Smooth muscle cell (in vitro differentiated cells): Measurements from ENCODE around the gene LAMA2. TPM values are rescaled to one million over a fixed set of nuclear protein-coding genes. Genes with fewer than 3 reads are reported as not detected.

Experiments
- DNase-seq: peaks from one replicate; lab custom pipeline; 2025; ENCODE audit not compliant: unreplicated experiment; lab: John Stamatoyannopoulos, UW
- H2AFZ ChIP-seq: fragments of 200-600 bp; sonication (generic); 2 replicates; pipeline ENCODE4 v1.6.0; 2016; ENCODE audit warnings: antibody characterized with exemption, low read depth, mild to moderate bottlenecking
- H3F3A ChIP-seq: fragments of 200-600 bp; sonication (generic); 2 replicates; pipeline ENCODE4 v1.6.0; 2017; ENCODE audit warnings: antibody characterized with exemption, low read depth
- H3K27ac ChIP-seq: fragments of 200-600 bp; sonication (generic); 2 replicates; pipeline ENCODE4 v1.5.1; 2016; ENCODE audit warnings: low read depth, mild to moderate bottlenecking
- H3K27me3 ChIP-seq: fragments of 200-600 bp; sonication (generic); 2 replicates; pipeline ENCODE4 v1.6.1; 2016; ENCODE audit warnings: low read depth, mild to moderate bottlenecking
- H3K36me3 ChIP-seq: fragments of 200-600 bp; sonication (generic); 2 replicates; pipeline ENCODE4 v1.5.1; 2016; ENCODE audit warnings: low read depth
- H3K4me1 ChIP-seq: fragments of 200-600 bp; sonication (generic); 2 replicates; pipeline ENCODE4 v1.5.1; 2016; ENCODE audit warnings: low read depth
- H3K4me2 ChIP-seq: fragments of 200-600 bp; sonication (generic); 2 replicates; pipeline ENCODE4 v1.6.0; 2016; ENCODE audit warnings: mild to moderate bottlenecking
- H3K4me3 ChIP-seq: fragments of 200-600 bp; sonication (generic); 2 replicates; pipeline ENCODE4 v1.5.1; 2016; ENCODE audit warnings: mild to moderate bottlenecking
- H3K79me2 ChIP-seq: fragments of 200-600 bp; sonication (generic); 2 replicates; pipeline ENCODE4 v1.6.0; 2016; ENCODE audit warnings: low read depth, mild to moderate bottlenecking
- H3K9ac ChIP-seq: fragments of 200-600 bp; sonication (generic); 2 replicates; pipeline ENCODE4 v1.6.0; 2016; ENCODE audit warnings: low read depth
- H3K9me3 ChIP-seq: fragments of 200-600 bp; sonication (generic); replicated peaks from 2 replicates; pipeline ENCODE4 v1.5.1; 2016; ENCODE audit warnings: low read depth
- H4K20me1 ChIP-seq: fragments of 200-600 bp; sonication (generic); 2 replicates; pipeline ENCODE4 v1.6.0; 2016; ENCODE audit warnings: low read depth
- WGBS: methylation state at CpG from one replicate; pipeline ENCODE4 v1.1.7; 2016; ENCODE audit warnings: low lambda C conversion rate; 5-methylcytosine and 5-hydroxymethylcytosine counted together
- polyA plus RNA-seq: library from polyadenylated mRNA; unstranded; fragments of >200 nt; fragmentation: Nextera tagmentation; extraction: Ambion mirVana; gene quantifications from 2 replicates; pipeline ENCODE4 v1.2.1, GENCODE V29; 2016
- total RNA-seq: library from RNA; depleted of rRNA; stranded (reverse); fragments of >200 nt; gene quantifications from 2 replicates; pipeline ENCODE4 v1.2.3, GENCODE V29; 2014
- TF ChIP-seq, protein P1 (sequence below): fragments of 200-600 bp; sonication (generic); IDR thresholded peaks from 2 replicates; pipeline ENCODE4 v1.5.1; 2017; ENCODE audit warnings: borderline replicate concordance, mild to moderate bottlenecking, antibody characterized with exemption; ENCODE audit not compliant: insufficient read depth, poor library complexity, severe bottlenecking

Gene LAMA2
- total and polyA plus RNA-seq, 2 experiments from 2014 or later = 21.7 to 92.9 TPM

DNA sequence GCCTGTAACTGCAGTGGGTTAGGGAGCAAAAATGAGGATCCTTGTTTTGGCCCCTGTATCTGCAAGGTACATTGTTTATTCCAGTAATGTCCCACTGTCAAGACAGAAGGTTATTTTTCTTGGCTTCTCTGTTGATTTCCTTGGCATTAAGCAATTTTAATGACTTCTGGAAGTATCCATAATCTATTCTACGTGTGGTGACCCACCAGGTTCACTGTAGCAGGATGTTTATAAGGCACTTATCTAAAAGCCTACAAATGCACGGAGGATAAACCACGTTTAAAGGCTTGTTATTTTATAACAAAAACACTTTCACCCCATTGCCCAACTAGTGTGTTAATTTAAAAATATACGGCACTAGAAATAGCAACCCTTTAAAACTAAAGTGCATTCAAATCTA, 294.9 kb downstream of the LAMA2 start:
- TF ChIP-seq, protein P1, sequence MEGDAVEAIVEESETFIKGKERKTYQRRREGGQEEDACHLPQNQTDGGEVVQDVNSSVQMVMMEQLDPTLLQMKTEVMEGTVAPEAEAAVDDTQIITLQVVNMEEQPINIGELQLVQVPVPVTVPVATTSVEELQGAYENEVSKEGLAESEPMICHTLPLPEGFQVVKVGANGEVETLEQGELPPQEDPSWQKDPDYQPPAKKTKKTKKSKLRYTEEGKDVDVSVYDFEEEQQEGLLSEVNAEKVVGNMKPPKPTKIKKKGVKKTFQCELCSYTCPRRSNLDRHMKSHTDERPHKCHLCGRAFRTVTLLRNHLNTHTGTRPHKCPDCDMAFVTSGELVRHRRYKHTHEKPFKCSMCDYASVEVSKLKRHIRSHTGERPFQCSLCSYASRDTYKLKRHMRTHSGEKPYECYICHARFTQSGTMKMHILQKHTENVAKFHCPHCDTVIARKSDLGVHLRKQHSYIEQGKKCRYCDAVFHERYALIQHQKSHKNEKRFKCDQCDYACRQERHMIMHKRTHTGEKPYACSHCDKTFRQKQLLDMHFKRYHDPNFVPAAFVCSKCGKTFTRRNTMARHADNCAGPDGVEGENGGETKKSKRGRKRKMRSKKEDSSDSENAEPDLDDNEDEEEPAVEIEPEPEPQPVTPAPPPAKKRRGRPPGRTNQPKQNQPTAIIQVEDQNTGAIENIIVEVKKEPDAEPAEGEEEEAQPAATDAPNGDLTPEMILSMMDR = no peak
- no peaks in the 10 kb centered on the region for H4K20me1 ChIP-seq
- H3K27ac ChIP-seq = no peak overlapping the region
- no peak for DNase-seq
- 41% methylated on average over 4 of the region's 4 CpGs for WGBS
- peaks cover 3% of the 10 kb centered on the region for H3F3A ChIP-seq
- H3K4me1 ChIP-seq = peaks cover 6% of the 10 kb centered on the region
- H3K27me3 ChIP-seq = no peaks in the 10 kb centered on the region
- no peak overlapping the region for H3K4me2 ChIP-seq
- H3K36me3 ChIP-seq = peaks cover 4% of the 10 kb centered on the region
- no peaks in the 10 kb centered on the region for H3K9me3 ChIP-seq
- H3K79me2 ChIP-seq = no peaks in the 10 kb centered on the region
- H3K9ac ChIP-seq = no peak overlapping the region
- H3K4me3 ChIP-seq = no peak overlapping the region
- H2AFZ ChIP-seq = no peak overlapping the region

DNA sequence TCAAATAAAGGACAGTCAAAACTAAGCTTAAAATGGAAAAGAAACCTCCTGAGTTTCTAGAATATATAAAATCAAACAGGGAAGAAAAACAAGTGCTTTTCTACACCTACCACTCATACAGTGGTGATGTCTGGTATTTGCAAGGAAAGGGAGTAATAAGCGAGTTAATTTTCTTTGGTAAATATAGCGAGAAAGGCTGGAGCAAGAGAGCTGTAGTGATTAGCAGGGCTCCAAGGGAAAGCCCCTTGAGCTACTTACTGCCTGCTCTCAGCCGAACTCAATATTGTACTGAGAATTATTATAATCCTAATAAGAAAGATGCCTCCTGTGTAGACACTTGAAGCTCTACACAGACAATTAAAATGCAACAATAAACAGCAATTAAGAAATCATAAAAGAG, 296.3 kb downstream of the LAMA2 start:
- Histone ChIP-seq H2AFZ (no peak overlapping the region), H3F3A (peaks cover 10% of the 10 kb centered on the region), H3K27me3 (no peaks in the 10 kb centered on the region), H3K36me3 (peaks cover 4% of the 10 kb centered on the region), H3K79me2 (no peaks in the 10 kb centered on the region), H3K9ac (no peak overlapping the region), H3K4me2 (no peak overlapping the region), H4K20me1 (no peaks in the 10 kb centered on the region), H3K9me3 (no peaks in the 10 kb centered on the region), H3K4me3 (no peak overlapping the region), H3K4me1 (peaks cover 13% of the 10 kb centered on the region), H3K27ac (no peak overlapping the region)
- no peak for DNase-seq
- 64% methylated on average over 3 of the region's 3 CpGs for WGBS
- TF ChIP-seq, protein P1 = no peak

DNA sequence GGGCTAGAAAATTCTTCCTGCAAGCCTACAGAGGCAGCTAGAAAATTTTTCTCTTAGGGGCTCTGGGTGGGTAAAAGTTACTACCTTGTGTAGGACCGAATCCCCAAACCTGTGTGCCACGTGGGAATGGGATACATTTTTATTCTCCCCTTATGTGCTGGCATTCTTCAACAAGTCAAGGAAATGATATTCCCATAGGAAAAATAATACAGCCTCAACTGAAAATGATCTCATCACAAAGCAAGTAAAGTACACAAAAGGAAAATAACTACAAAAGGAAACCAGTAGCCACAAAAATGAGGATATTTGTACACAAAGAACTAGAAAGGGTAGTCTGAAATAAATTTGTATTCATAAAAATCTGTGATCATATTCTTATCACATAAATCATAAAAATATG, 298.1 kb downstream of the LAMA2 start:
- H3K4me1 ChIP-seq = peaks cover 25% of the 10 kb centered on the region
- peaks cover 14% of the 10 kb centered on the region for H3F3A ChIP-seq
- 88% methylated on average over 2 of the region's 2 CpGs for WGBS
- no peak overlapping the region for H3K4me2 ChIP-seq
- no peak overlapping the region for H3K4me3 ChIP-seq
- H2AFZ ChIP-seq = no peak overlapping the region
- H3K36me3 ChIP-seq = peaks cover 4% of the 10 kb centered on the region
- H4K20me1 ChIP-seq = no peaks in the 10 kb centered on the region
- peak overlapping the region; percentile 46 for H3K27ac ChIP-seq
- DNase-seq = no peak
- no peaks in the 10 kb centered on the region for H3K79me2 ChIP-seq
- TF ChIP-seq, protein P1 = no peak
- H3K9me3 ChIP-seq = no peaks in the 10 kb centered on the region
- no peaks in the 10 kb centered on the region for H3K27me3 ChIP-seq
- H3K9ac ChIP-seq = no peak overlapping the region

DNA sequence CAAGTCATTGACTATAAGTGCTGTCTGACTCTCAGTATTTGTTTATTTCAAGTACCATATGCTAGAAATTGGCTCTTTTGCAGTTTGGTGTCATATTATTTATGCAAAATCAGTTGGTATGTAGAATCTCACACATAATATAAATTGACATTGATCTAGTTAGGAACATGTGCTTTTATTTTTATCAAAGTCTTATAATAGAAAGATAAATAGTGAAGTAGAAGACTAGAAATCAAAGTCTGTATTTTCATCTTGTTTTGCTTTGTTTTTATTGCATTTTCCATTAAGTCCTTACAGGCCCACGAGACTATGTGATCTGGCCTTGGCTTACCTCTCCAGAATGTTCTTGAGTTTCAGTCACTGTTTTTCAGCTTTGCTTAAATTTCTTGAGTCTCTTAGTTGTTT, 300.3 kb downstream of the LAMA2 start:
- no peaks in the 10 kb centered on the region for H3K36me3 ChIP-seq
- H3K79me2 ChIP-seq = no peaks in the 10 kb centered on the region
- H3K27ac ChIP-seq = peak overlapping the region; percentile 78
- H3K4me1 ChIP-seq = peaks cover 32% of the 10 kb centered on the region
- no peaks in the 10 kb centered on the region for H3K9me3 ChIP-seq
- no peak for DNase-seq
- no peak overlapping the region for H3K4me3 ChIP-seq
- peak overlapping the region; percentile 49 for H3K4me2 ChIP-seq
- TF ChIP-seq, protein P1 = no peak
- no peaks in the 10 kb centered on the region for H4K20me1 ChIP-seq
- WGBS = 21% methylated on average over 1 of the region's 1 CpG
- H3K27me3 ChIP-seq = no peaks in the 10 kb centered on the region
- H3F3A ChIP-seq = peaks cover 25% of the 10 kb centered on the region
- peak overlapping the region; percentile 16 for H3K9ac ChIP-seq
- no peak overlapping the region for H2AFZ ChIP-seq
